Calu3 (cell line): ENCODE measurements around the gene PPM1B. TPM values are rescaled to one million over a fixed set of nuclear protein-coding genes. Genes with fewer than 3 reads are reported as not detected.
A peak's percentile ranks its signal among the peaks of the same experiment; 100 is the strongest.
"Not testable (repeated sequence)": the region's sequence is repeated elsewhere in the genome, so short reads cannot be mapped to it uniquely, and the experiment has no call there.

ENCODE experiments used
- BruUV-seq: library from RNA; stranded (reverse); fragments of 400-500 nt; replicated peaks from 2 replicates; lab custom pipeline; 2021; lab: Mats Ljungman, UMichigan
- CTCF ChIA-PET: fragments of 300-600 bp; sonication (Branson Sonifier 250); formaldehyde crosslinking; loops from one replicate; lab custom pipeline; 2022; ENCODE audit warnings: antibody characterized with exemption; lab: Charles Lee
- DNase-seq: peaks from one replicate; pipeline ENCODE4 v3.0.0; 2022
- H3K27ac Mint-ChIP-seq: one replicate; pipeline ENCODE4 v1.8.0; 2022; ENCODE audit warnings: mixed read lengths; ENCODE audit not compliant: unreplicated experiment
- H3K27me3 Mint-ChIP-seq: one replicate; pipeline ENCODE4 v1.8.0; 2022; ENCODE audit warnings: mixed read lengths; ENCODE audit not compliant: unreplicated experiment
- H3K36me3 Mint-ChIP-seq: one replicate; pipeline ENCODE4 v1.8.0; 2022; ENCODE audit warnings: mild to moderate bottlenecking, moderate library complexity, mixed read lengths; ENCODE audit not compliant: insufficient read depth, unreplicated experiment
- H3K4me1 Mint-ChIP-seq: one replicate; pipeline ENCODE4 v1.8.0; 2022; ENCODE audit warnings: mild to moderate bottlenecking, low read depth, mixed read lengths; ENCODE audit not compliant: unreplicated experiment
- H3K4me3 Mint-ChIP-seq: one replicate; pipeline ENCODE4 v1.8.0; 2022; ENCODE audit warnings: mild to moderate bottlenecking, low read depth, moderate library complexity, mixed read lengths; ENCODE audit not compliant: unreplicated experiment
- H3K9me3 Mint-ChIP-seq: one replicate; pipeline ENCODE4 v1.8.0; 2022; ENCODE audit warnings: low read depth, mixed read lengths; ENCODE audit not compliant: unreplicated experiment
- CTCF ChIP-seq: fragments of 200-600 bp; IDR thresholded peaks from one replicate; pipeline ENCODE4 v1.8.0; 2022; ENCODE audit warnings: antibody characterized with exemption; ENCODE audit not compliant: unreplicated experiment
- intact Hi-C: fragments of 100-400 bp; cut with micrococcal nuclease; formaldehyde crosslinking; loops from one replicate; pipeline ENCODE4 v1.10.0; 2022; ENCODE audit not compliant: unreplicated experiment
- total RNA-seq: library from RNA; stranded (reverse); gene quantifications from 2 replicates; pipeline ENCODE4 v1.2.3, GENCODE V29; 2022

Gene PPM1B
- total RNA-seq, 1 experiment from 2014 or later: 73.4 TPM

GRCh38 chr2:44246436-44246835, 77.8 kb downstream of the PPM1B start:
- DNase-seq: no peak
- no peak for TF ChIP-seq CTCF
- CTCF ChIA-PET: interaction anchor here (0.9 to 6.7 kb wide), 3 partner anchors 30 to 202 kb away, joined by 5 to 80 read pairs (median 11); no protein-coding TSS in a partner anchor
- Mint-ChIP-seq H3K4me1 (peaks cover 46% of the 10 kb centered on the region), H3K27me3 (no peaks in the 10 kb centered on the region), H3K27ac (peak overlapping the region; percentile 87), H3K4me3 (peak overlapping the region; percentile 45), H3K36me3 (peaks cover 15% of the 10 kb centered on the region), H3K9me3 (no peaks in the 10 kb centered on the region)
- intact Hi-C loops: loop anchor here (10.0 kb wide), 2 partner anchors 228 to 708 kb away; no protein-coding TSS in a partner anchor
- no TSS peak for BruUV-seq

- CTCF ChIA-PET: interaction anchor here (0.9 to 6.7 kb wide), 2 partner anchors 30 to 44 kb away, joined by 5 to 80 read pairs; no protein-coding TSS in a partner anchor
- BruUV-seq: no TSS peak
- peaks cover 15% of the 10 kb centered on the region for H3K36me3 Mint-ChIP-seq
- peak overlapping the region; percentile 45 for H3K4me3 Mint-ChIP-seq
- no peaks in the 10 kb centered on the region for H3K9me3 Mint-ChIP-seq
- H3K27ac Mint-ChIP-seq: no peak overlapping the region
- intact Hi-C loops: loop anchor here (10.0 kb wide), 2 partner anchors 228 to 708 kb away; no protein-coding TSS in a partner anchor
- H3K27me3 Mint-ChIP-seq: no peaks in the 10 kb centered on the region
- H3K4me1 Mint-ChIP-seq: peaks cover 46% of the 10 kb centered on the region
- TF ChIP-seq CTCF: no peak
- DNase-seq: no peak
Measured at GRCh38 chr2:44246840-44247369, 78.2 kb downstream of the PPM1B start.

- peak; percentile 63 for DNase-seq
- Mint-ChIP-seq H3K9me3 (peaks cover 5% of the 10 kb centered on the region), H3K27ac (peak overlapping the region; percentile 62), H3K4me3 (no peak overlapping the region), H3K27me3 (no peaks in the 10 kb centered on the region), H3K4me1 (peaks cover 46% of the 10 kb centered on the region), H3K36me3 (peaks cover 15% of the 10 kb centered on the region)
- CTCF ChIA-PET: interaction anchor here (0.6 to 6.7 kb wide), 5 partner anchors 20 to 204 kb away, joined by 3 to 80 read pairs (median 3); no protein-coding TSS in a partner anchor
- BruUV-seq: no TSS peak
- intact Hi-C loops: loop anchor here (10.0 kb wide), 2 partner anchors 227 to 707 kb away; no protein-coding TSS in a partner anchor
- peak; percentile 56 for TF ChIP-seq CTCF
Measured at GRCh38 chr2:44247924-44248323, 79.2 kb downstream of the PPM1B start.

GRCh38 chr2:44249269-44249668, 80.6 kb downstream of the PPM1B start:
- not testable (repeated sequence) for H3K27ac Mint-ChIP-seq, H3K4me3 Mint-ChIP-seq, BruUV-seq, DNase-seq, H3K9me3 Mint-ChIP-seq, H3K27me3 Mint-ChIP-seq
- H3K4me1 Mint-ChIP-seq: peaks cover 38% of the 10 kb centered on the region
- peaks cover 15% of the 10 kb centered on the region for H3K36me3 Mint-ChIP-seq
- intact Hi-C loops: loop anchor here (10.0 kb wide), 2 partner anchors 226 to 706 kb away; no protein-coding TSS in a partner anchor
- CTCF ChIA-PET: interaction anchor here (6.7 kb wide), 1 partner anchor 42 kb away, joined by 80 read pairs; no protein-coding TSS in a partner anchor
